ENCODE measurements around the gene NSMCE3.
A peak's percentile ranks its signal among the peaks of the same experiment; 100 is the strongest.

Gene NSMCE3

GRCh38 chr15:29285386-29285785 lies 15.8 kb upstream of the NSMCE3 start:
- Histone ChIP-seq H3K4me3 (ENCODE audit: low read length) (no peak overlapping the region), H3K27me3 (ENCODE audit: insufficient read depth, low read length) (no peaks in the 10 kb centered on the region), H2AFZ (ENCODE audit: low read depth, low read length) (no peak overlapping the region), H3K9me3 (ENCODE audit: low read length) (no peaks in the 10 kb centered on the region), H3K36me3 (ENCODE audit: insufficient read depth, low read length) (no peaks in the 10 kb centered on the region), H3K4me1 (ENCODE audit: insufficient read depth, low read length) (peaks cover 2% of the 10 kb centered on the region)

GRCh38 chr15:29283381-29283780 lies 13.8 kb upstream of the NSMCE3 start:
- Histone ChIP-seq H3K36me3 (ENCODE audit: insufficient read depth, low read length) (no peaks in the 10 kb centered on the region), H3K4me3 (ENCODE audit: low read length) (no peak overlapping the region), H3K9me3 (ENCODE audit: low read length) (no peaks in the 10 kb centered on the region), H3K27me3 (ENCODE audit: insufficient read depth, low read length) (no peaks in the 10 kb centered on the region), H3K4me1 (ENCODE audit: insufficient read depth, low read length) (peaks cover 5% of the 10 kb centered on the region), H2AFZ (ENCODE audit: low read depth, low read length) (no peak overlapping the region)

- H3K9me3 ChIP-seq (ENCODE audit: low read length): no peaks in the 10 kb centered on the region
- no peak overlapping the region for H3K4me3 ChIP-seq (ENCODE audit: low read length)
- H3K36me3 ChIP-seq (ENCODE audit: insufficient read depth, low read length): no peaks in the 10 kb centered on the region
- no peaks in the 10 kb centered on the region for H3K27me3 ChIP-seq (ENCODE audit: insufficient read depth, low read length)
- peaks cover 5% of the 10 kb centered on the region for H3K4me1 ChIP-seq (ENCODE audit: insufficient read depth, low read length)
- H2AFZ ChIP-seq (ENCODE audit: low read depth, low read length): no peak overlapping the region
Measured at GRCh38 chr15:29280514-29280913, 10.9 kb upstream of the NSMCE3 start.

DNA sequence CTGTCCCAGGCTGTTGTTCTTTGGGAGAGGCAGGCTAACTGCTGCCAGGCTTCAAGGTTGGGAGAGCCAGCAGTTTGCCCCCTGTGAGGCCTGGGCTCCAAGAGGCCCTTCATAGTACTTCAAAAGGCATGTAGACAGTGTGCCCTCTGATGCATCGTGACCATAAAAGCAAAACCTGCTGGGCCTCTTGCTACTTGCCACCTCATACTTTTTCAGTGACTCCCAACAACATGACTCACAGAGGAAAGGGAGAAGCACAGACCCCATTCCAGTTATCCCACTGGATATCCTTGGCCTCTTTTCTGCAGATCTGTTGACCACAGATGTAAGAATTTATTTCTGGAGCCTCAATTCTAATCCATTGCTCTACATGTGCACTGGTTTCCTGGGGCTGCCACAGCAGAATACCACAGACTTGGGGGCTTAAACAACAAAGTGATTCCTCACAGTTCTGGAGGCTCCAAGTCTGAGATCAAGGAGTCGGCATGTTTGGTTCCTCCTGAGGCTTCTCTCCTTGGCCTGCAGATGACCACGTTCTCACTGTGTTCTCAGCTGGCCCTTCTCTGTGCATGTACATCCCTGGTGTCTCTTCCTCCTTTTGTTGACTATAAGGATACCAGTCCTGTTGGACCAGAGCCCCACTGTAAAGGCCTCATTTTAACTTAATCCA lies 8.9 kb upstream of the NSMCE3 start:
- H3K4me3 ChIP-seq (ENCODE audit: low read length): no peak overlapping the region
- H2AFZ ChIP-seq (ENCODE audit: low read depth, low read length): no peak overlapping the region
- H3K9me3 ChIP-seq (ENCODE audit: low read length): no peaks in the 10 kb centered on the region
- no peaks in the 10 kb centered on the region for H3K27me3 ChIP-seq (ENCODE audit: insufficient read depth, low read length)
- peaks cover 5% of the 10 kb centered on the region for H3K4me1 ChIP-seq (ENCODE audit: insufficient read depth, low read length)
- H3K36me3 ChIP-seq (ENCODE audit: insufficient read depth, low read length): no peaks in the 10 kb centered on the region

- H2AFZ ChIP-seq (ENCODE audit: low read depth, low read length): no peak overlapping the region
- no peaks in the 10 kb centered on the region for H3K36me3 ChIP-seq (ENCODE audit: insufficient read depth, low read length)
- no peaks in the 10 kb centered on the region for H3K9me3 ChIP-seq (ENCODE audit: low read length)
- H3K4me1 ChIP-seq (ENCODE audit: insufficient read depth, low read length): peaks cover 5% of the 10 kb centered on the region
- no peak overlapping the region for H3K4me3 ChIP-seq (ENCODE audit: low read length)
- H3K27me3 ChIP-seq (ENCODE audit: insufficient read depth, low read length): no peaks in the 10 kb centered on the region
Measured at GRCh38 chr15:29276366-29276765, 6.7 kb upstream of the NSMCE3 start.

- Histone ChIP-seq H3K4me1 (ENCODE audit: insufficient read depth, low read length) (peaks cover 6% of the 10 kb centered on the region), H3K36me3 (ENCODE audit: insufficient read depth, low read length) (no peaks in the 10 kb centered on the region)
Measured at GRCh38 chr15:29275855-29276254, 6.2 kb upstream of the NSMCE3 start.

GRCh38 chr15:29274946-29275345 lies 5.3 kb upstream of the NSMCE3 start:
- Histone ChIP-seq H3K4me3 (ENCODE audit: low read length) (no peak overlapping the region), H3K9me3 (ENCODE audit: low read length) (no peaks in the 10 kb centered on the region), H3K27me3 (ENCODE audit: insufficient read depth, low read length) (no peaks in the 10 kb centered on the region), H3K4me1 (ENCODE audit: insufficient read depth, low read length) (peaks cover 9% of the 10 kb centered on the region), H3K36me3 (ENCODE audit: insufficient read depth, low read length) (no peaks in the 10 kb centered on the region), H2AFZ (ENCODE audit: low read depth, low read length) (no peak overlapping the region)

More at GRCh38 chr15:29275855-29276254, 6.2 kb upstream of the NSMCE3 start:
- Histone ChIP-seq H2AFZ (ENCODE audit: low read depth, low read length) (no peak overlapping the region), H3K4me3 (ENCODE audit: low read length) (no peak overlapping the region), H3K27me3 (ENCODE audit: insufficient read depth, low read length) (no peaks in the 10 kb centered on the region), H3K9me3 (ENCODE audit: low read length) (no peaks in the 10 kb centered on the region)

DNA sequence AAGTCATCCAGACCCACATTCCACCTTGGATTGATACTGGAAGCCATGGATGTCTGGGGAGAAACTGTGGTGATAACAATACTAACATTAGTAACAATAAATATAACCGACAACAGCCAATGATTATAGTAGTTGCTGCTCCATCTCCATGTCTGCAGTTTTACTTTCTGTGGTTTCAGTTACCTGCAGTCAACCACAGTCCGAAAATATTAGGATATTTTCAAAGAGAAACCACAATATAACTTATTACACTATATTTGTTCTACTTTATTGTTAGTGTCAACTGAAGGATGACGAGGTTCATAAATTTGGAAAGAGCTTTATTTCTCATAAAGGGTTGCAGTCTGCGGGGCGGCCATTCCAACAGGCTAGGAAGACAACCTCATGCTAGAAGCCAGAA lies 2.6 kb upstream of the NSMCE3 start:
- no peak overlapping the region for H2AFZ ChIP-seq (ENCODE audit: low read depth, low read length)
- no peaks in the 10 kb centered on the region for H3K9me3 ChIP-seq (ENCODE audit: low read length)
- no peaks in the 10 kb centered on the region for H3K36me3 ChIP-seq (ENCODE audit: insufficient read depth, low read length)
- no peaks in the 10 kb centered on the region for H3K27me3 ChIP-seq (ENCODE audit: insufficient read depth, low read length)
- H3K4me1 ChIP-seq (ENCODE audit: insufficient read depth, low read length): peaks cover 23% of the 10 kb centered on the region
- H3K4me3 ChIP-seq (ENCODE audit: low read length): no peak overlapping the region

GRCh38 chr15:29270976-29271375 lies 1.4 kb upstream of the NSMCE3 start:
- H3K4me3 ChIP-seq (ENCODE audit: low read length): no peak overlapping the region
- no peaks in the 10 kb centered on the region for H3K9me3 ChIP-seq (ENCODE audit: low read length)
- no peaks in the 10 kb centered on the region for H3K27me3 ChIP-seq (ENCODE audit: insufficient read depth, low read length)
- H3K36me3 ChIP-seq (ENCODE audit: insufficient read depth, low read length): no peaks in the 10 kb centered on the region
- H3K4me1 ChIP-seq (ENCODE audit: insufficient read depth, low read length): peaks cover 30% of the 10 kb centered on the region
- H2AFZ ChIP-seq (ENCODE audit: low read depth, low read length): no peak overlapping the region

- H2AFZ ChIP-seq (ENCODE audit: low read depth, low read length): peak overlapping the region; percentile 94
- peak overlapping the region; percentile 76 for H3K4me3 ChIP-seq (ENCODE audit: low read length)
- H3K36me3 ChIP-seq (ENCODE audit: insufficient read depth, low read length): no peaks in the 10 kb centered on the region
- no peaks in the 10 kb centered on the region for H3K27me3 ChIP-seq (ENCODE audit: insufficient read depth, low read length)
- H3K4me1 ChIP-seq (ENCODE audit: insufficient read depth, low read length): peaks cover 30% of the 10 kb centered on the region
- no peaks in the 10 kb centered on the region for H3K9me3 ChIP-seq (ENCODE audit: low read length)
Measured at GRCh38 chr15:29270169-29270955, 740 bp upstream of the NSMCE3 start.

DNA sequence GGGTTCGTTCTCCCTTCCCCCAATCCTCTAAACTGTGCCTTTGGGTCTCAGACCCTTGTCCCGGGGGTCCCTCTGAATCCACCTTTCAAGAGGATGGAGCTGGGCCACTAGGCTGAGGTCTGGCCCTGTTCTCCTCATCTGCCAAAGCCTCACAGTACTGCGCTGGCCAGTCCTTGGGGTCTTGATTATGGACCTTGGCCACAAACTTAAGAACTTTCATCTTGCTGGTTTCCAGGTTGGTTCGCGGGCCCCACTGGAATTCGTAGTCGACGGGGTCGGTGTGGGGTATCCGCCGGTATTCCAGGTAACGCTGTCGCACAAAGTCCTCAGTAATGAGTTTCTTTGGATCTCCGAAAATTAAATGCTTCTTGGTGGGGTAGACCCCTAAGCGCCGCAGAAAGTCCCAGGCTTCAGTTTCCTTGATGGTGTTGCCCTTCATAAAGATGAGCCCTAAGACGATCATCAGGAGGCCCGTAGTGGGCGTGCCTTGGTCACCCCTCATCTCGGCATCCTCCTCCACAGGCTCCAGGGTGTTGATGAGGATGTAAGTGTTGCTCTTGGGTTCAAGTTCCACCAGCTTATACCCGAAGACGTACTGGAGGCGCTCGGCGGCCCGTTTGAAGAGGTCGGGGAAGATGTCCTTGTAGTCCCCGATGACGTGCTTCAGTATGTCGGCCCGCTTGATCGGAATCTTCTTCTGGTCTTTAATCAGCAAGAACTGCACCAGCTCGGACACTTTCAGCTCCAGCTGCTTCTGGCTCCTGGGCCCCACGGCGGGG lies 727 bp downstream of the NSMCE3 start:
- Histone ChIP-seq H3K36me3 (ENCODE audit: insufficient read depth, low read length) (no peaks in the 10 kb centered on the region), H3K4me1 (ENCODE audit: insufficient read depth, low read length) (peaks cover 30% of the 10 kb centered on the region), H3K4me3 (ENCODE audit: low read length) (peak overlapping the region; percentile 76), H2AFZ (ENCODE audit: low read depth, low read length) (peak overlapping the region; percentile 94), H3K9me3 (ENCODE audit: low read length) (no peaks in the 10 kb centered on the region), H3K27me3 (ENCODE audit: insufficient read depth, low read length) (no peaks in the 10 kb centered on the region)

DNA sequence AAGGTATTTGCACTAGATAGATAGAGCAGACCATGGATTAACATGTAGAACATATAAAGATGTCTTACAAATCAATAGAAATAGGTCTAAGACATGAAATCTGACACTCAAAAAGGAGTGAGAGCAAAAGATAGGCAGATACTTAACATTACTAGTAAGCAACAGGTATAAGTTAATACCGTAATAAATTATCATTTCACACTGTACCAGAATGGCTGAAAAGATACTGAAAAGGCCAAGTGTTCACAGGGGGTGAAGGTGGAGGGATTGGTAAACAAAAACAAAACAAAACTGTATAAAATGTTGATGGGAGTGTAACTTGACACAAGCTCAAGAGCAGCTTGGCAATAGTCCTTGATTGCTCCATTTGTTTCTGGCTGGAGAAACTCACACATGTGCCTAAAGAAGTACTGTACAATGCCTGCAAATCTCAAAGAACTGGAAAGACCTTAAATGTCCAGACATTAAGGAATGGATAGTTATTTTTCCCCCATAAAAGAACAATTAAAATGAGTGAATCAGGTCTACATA lies 3.5 kb downstream of the NSMCE3 start:
- Histone ChIP-seq H3K36me3 (ENCODE audit: insufficient read depth, low read length) (no peaks in the 10 kb centered on the region), H3K9me3 (ENCODE audit: low read length) (no peaks in the 10 kb centered on the region), H2AFZ (ENCODE audit: low read depth, low read length) (no peak overlapping the region), H3K4me1 (ENCODE audit: insufficient read depth, low read length) (peaks cover 30% of the 10 kb centered on the region), H3K27me3 (ENCODE audit: insufficient read depth, low read length) (no peaks in the 10 kb centered on the region), H3K4me3 (ENCODE audit: low read length) (no peak overlapping the region)

GRCh38 chr15:29263289-29263688 lies 6.3 kb downstream of the NSMCE3 start:
- Histone ChIP-seq H3K9me3 (ENCODE audit: low read length) (no peaks in the 10 kb centered on the region), H3K4me3 (ENCODE audit: low read length) (no peak overlapping the region), H2AFZ (ENCODE audit: low read depth, low read length) (no peak overlapping the region)

More at GRCh38 chr15:29263289-29263688, 6.3 kb downstream of the NSMCE3 start:
- no peaks in the 10 kb centered on the region for H3K36me3 ChIP-seq (ENCODE audit: insufficient read depth, low read length)
- no peaks in the 10 kb centered on the region for H3K27me3 ChIP-seq (ENCODE audit: insufficient read depth, low read length)
- H3K4me1 ChIP-seq (ENCODE audit: insufficient read depth, low read length): peaks cover 17% of the 10 kb centered on the region

All from neuron (in vitro differentiated cells).